Retinal pigment epithelial cell (primary cell): ENCODE measurements around the gene CCDC191.

Experiments used
- DNase-seq: peaks from one replicate; pipeline ENCODE4 v3.0.0-alpha.2; 2010; ENCODE audit warnings: low read depth
- H3K4me3 ChIP-seq: 2 replicates; pipeline ENCODE4 v1.5.1; 2011; ENCODE audit warnings: mild to moderate bottlenecking, low read length, control low read depth, moderate library complexity
- CTCF ChIP-seq: conservative IDR thresholded peaks from 2 replicates; pipeline ENCODE4 v1.5.1; 2011; ENCODE audit warnings: low read depth, low read length, control low read depth, inconsistent platforms

Gene CCDC191

GRCh38 chr3:114034211-114034610 is 22.1 kb downstream of the CCDC191 start:
- no peak overlapping the region for H3K4me3 ChIP-seq
- no peak for TF ChIP-seq CTCF
- DNase-seq: no peak

GRCh38 chr3:114033721-114034120 is 22.6 kb downstream of the CCDC191 start:
- no peak overlapping the region for H3K4me3 ChIP-seq
- DNase-seq: no peak
- no peak for TF ChIP-seq CTCF

- no peak for DNase-seq
- no peak for TF ChIP-seq CTCF
- H3K4me3 ChIP-seq: no peak overlapping the region
These were observed 30.0 kb downstream of the CCDC191 start for GRCh38 chr3:114026331-114026730.

GRCh38 chr3:114025451-114025850 is 30.9 kb downstream of the CCDC191 start:
- no peak for DNase-seq
- no peak for TF ChIP-seq CTCF
- no peak overlapping the region for H3K4me3 ChIP-seq

- no peak for TF ChIP-seq CTCF
- H3K4me3 ChIP-seq: no peak overlapping the region
- DNase-seq: no peak
These were observed 34.1 kb downstream of the CCDC191 start for GRCh38 chr3:114022145-114022802.

- no peak overlapping the region for H3K4me3 ChIP-seq
- TF ChIP-seq CTCF: no peak
- no peak for DNase-seq
These were observed 35.4 kb downstream of the CCDC191 start for GRCh38 chr3:114020907-114021306.

- no peak overlapping the region for H3K4me3 ChIP-seq
- no peak for TF ChIP-seq CTCF
- no peak for DNase-seq
These were observed 36.8 kb downstream of the CCDC191 start for GRCh38 chr3:114019486-114019885.
